H9 (cell line): Measurements from ENCODE around the gene ATP6V0B. TPM values are rescaled to one million over a fixed set of nuclear protein-coding genes. Genes with fewer than 3 reads are reported as not detected.

Experiments
- DNase-seq: peaks from one replicate; pipeline ENCODE4 v3.0.0-alpha.2; 2017
- H2AFZ ChIP-seq: one replicate; pipeline ENCODE4 v1.6.1; 2013; ENCODE audit warnings: mild to moderate bottlenecking, low read length, control low read depth, moderate library complexity
- H2AK5ac ChIP-seq: 2 replicates; pipeline ENCODE4 v1.6.1; 2013; ENCODE audit warnings: low read length, control low read depth, mixed read lengths; ENCODE audit not compliant: insufficient read length
- H2BK120ac ChIP-seq: one replicate; pipeline ENCODE4 v1.6.1; 2013; ENCODE audit warnings: low read depth, mild to moderate bottlenecking, low read length, control low read depth, inconsistent platforms; ENCODE audit not compliant: poor library complexity, severe bottlenecking
- H2BK12ac ChIP-seq: 2 replicates; pipeline ENCODE4 v1.6.1; 2013; ENCODE audit warnings: low read length, control low read depth, mixed read lengths, low read depth; ENCODE audit not compliant: insufficient read length
- H2BK15ac ChIP-seq: 2 replicates; pipeline ENCODE4 v1.6.1; 2013; ENCODE audit warnings: low read depth, low read length, control low read depth
- H2BK20ac ChIP-seq: one replicate; pipeline ENCODE4 v1.6.1; 2013; ENCODE audit warnings: low read depth, mild to moderate bottlenecking, low read length, control low read depth, inconsistent platforms; ENCODE audit not compliant: poor library complexity, severe bottlenecking
- H2BK5ac ChIP-seq: 2 replicates; pipeline ENCODE4 v1.6.1; 2013; ENCODE audit warnings: low read length, control low read depth, mixed read lengths; ENCODE audit not compliant: insufficient read length
- H3K14ac ChIP-seq: 2 replicates; pipeline ENCODE4 v1.6.1; 2013; ENCODE audit warnings: low read length, control low read depth; ENCODE audit not compliant: insufficient read depth
- H3K18ac ChIP-seq: 2 replicates; pipeline ENCODE4 v1.6.1; 2013; ENCODE audit warnings: low read depth, mild to moderate bottlenecking, mixed read lengths, low read length, control low read depth; ENCODE audit not compliant: insufficient read length
- H3K23ac ChIP-seq: 2 replicates; pipeline ENCODE4 v1.6.1; 2013; ENCODE audit warnings: low read length, control low read depth, mixed read lengths, low read depth; ENCODE audit not compliant: insufficient read length
- H3K23me2 ChIP-seq: 2 replicates; pipeline ENCODE4 v1.6.1; 2013; ENCODE audit warnings: low read depth, mild to moderate bottlenecking, mixed read lengths, low read length, control low read depth; ENCODE audit not compliant: insufficient read length, poor library complexity, severe bottlenecking
- H3K27ac ChIP-seq: 2 replicates; pipeline ENCODE4 v1.5.1; 2013; ENCODE audit warnings: low read length, control low read depth, mixed read lengths, low read depth; ENCODE audit not compliant: insufficient read length
- H3K27me3 ChIP-seq: 2 replicates; pipeline ENCODE4 v1.6.1; 2013; ENCODE audit warnings: low read length, control low read depth, inconsistent platforms; ENCODE audit not compliant: insufficient read depth
- H3K4ac ChIP-seq: 2 replicates; pipeline ENCODE4 v1.6.1; 2013; ENCODE audit warnings: low read depth, mild to moderate bottlenecking, control low read depth, inconsistent platforms, low read length, moderate library complexity
- H3K4me1 ChIP-seq: 2 replicates; pipeline ENCODE4 v1.6.1; 2013; ENCODE audit warnings: low read length, control low read depth, inconsistent platforms; ENCODE audit not compliant: insufficient read depth
- H3K4me2 ChIP-seq: 2 replicates; pipeline ENCODE4 v1.6.1; 2013; ENCODE audit warnings: low read length, control low read depth, mixed read lengths; ENCODE audit not compliant: insufficient read length, insufficient read depth
- H3K56ac ChIP-seq: 2 replicates; pipeline ENCODE4 v1.6.1; 2013; ENCODE audit warnings: low read depth, mild to moderate bottlenecking, mixed read lengths, low read length, control low read depth; ENCODE audit not compliant: insufficient read length
- H3K79me1 ChIP-seq: 2 replicates; pipeline ENCODE4 v1.6.1; 2013; ENCODE audit warnings: low read depth, mild to moderate bottlenecking, moderate library complexity, low read length, control low read depth, inconsistent platforms; ENCODE audit not compliant: insufficient read depth, poor library complexity, severe bottlenecking
- H3K79me2 ChIP-seq: 2 replicates; pipeline ENCODE4 v1.6.1; 2013; ENCODE audit warnings: low read length, control low read depth, inconsistent platforms; ENCODE audit not compliant: insufficient read depth
- H3K9ac ChIP-seq: 2 replicates; pipeline ENCODE4 v1.6.1; 2013; ENCODE audit warnings: low read length, control low read depth, mixed read lengths; ENCODE audit not compliant: insufficient read length; ENCODE audit errors: extremely low read depth
- H3K9me3 ChIP-seq: one replicate; pipeline ENCODE4 v1.6.1; 2013; ENCODE audit warnings: low read depth, low read length, inconsistent platforms; ENCODE audit not compliant: control insufficient read depth
- H3T11ph ChIP-seq: one replicate; pipeline ENCODE4 v1.6.1; 2013; ENCODE audit warnings: mild to moderate bottlenecking, low read length, control low read depth, inconsistent platforms
- H4K20me1 ChIP-seq: one replicate; pipeline ENCODE4 v1.6.1; 2013; ENCODE audit not compliant: control insufficient read depth, insufficient read length, insufficient read depth
- H4K5ac ChIP-seq: 2 replicates; pipeline ENCODE4 v1.6.1; 2013; ENCODE audit warnings: low read depth, mild to moderate bottlenecking, mixed read lengths, low read length, control low read depth; ENCODE audit not compliant: insufficient read length
- H4K8ac ChIP-seq: replicated peaks from 2 replicates; pipeline ENCODE4 v1.6.1; 2013; ENCODE audit warnings: low read length, control low read depth, mixed read lengths, low read depth; ENCODE audit not compliant: insufficient read length
- H4K91ac ChIP-seq: 2 replicates; pipeline ENCODE4 v1.6.1; 2013; ENCODE audit warnings: low read depth, mild to moderate bottlenecking, moderate library complexity, mixed read lengths, low read length, control low read depth; ENCODE audit not compliant: insufficient read length
- H3K27ac Mint-ChIP-seq, 3 experiments: 2 replicates in 2 of 3; 3 replicates in 1 of 3; pipeline ENCODE4 v1.8.0; 2020 to 2021; ENCODE audit warnings: mixed read lengths in 3 of 3, mild to moderate bottlenecking in 1 of 3, moderate library complexity in 1 of 3
- H3K27me3 Mint-ChIP-seq: 2 replicates; pipeline ENCODE4 v1.8.0; 2021; ENCODE audit warnings: low read depth, mild to moderate bottlenecking, moderate library complexity, mixed read lengths
- H3K36me3 Mint-ChIP-seq, 3 experiments: 2 replicates in 2 of 3; 3 replicates in 1 of 3; pipeline ENCODE4 v1.8.0; 2020 to 2021; ENCODE audit warnings: low read depth in 3 of 3, mixed read lengths in 3 of 3; ENCODE audit not compliant: insufficient read depth in 1 of 3
- H3K4me1 Mint-ChIP-seq, 2 experiments: 2 replicates each; pipeline ENCODE4 v1.8.0; 2020; ENCODE audit warnings: mixed read lengths in 2 of 2
- H3K4me3 Mint-ChIP-seq, 2 experiments: 2 replicates in 1 of 2; 3 replicates in 1 of 2; pipeline ENCODE4 v1.8.0; 2020 to 2021; ENCODE audit warnings: mild to moderate bottlenecking in 2 of 2, mixed read lengths in 2 of 2, moderate library complexity in 1 of 2
- H3K9me3 Mint-ChIP-seq, 2 experiments: 2 replicates in 1 of 2; 3 replicates in 1 of 2; pipeline ENCODE4 v1.8.0; 2020; ENCODE audit warnings: mild to moderate bottlenecking in 2 of 2, mixed read lengths in 2 of 2, moderate library complexity in 1 of 2
- CTCF ChIP-seq: fragments of 200-600 bp; sonication (generic); conservative IDR thresholded peaks from 3 replicates; pipeline ENCODE4 v1.8.0; 2021; ENCODE audit warnings: antibody characterized with exemption, mild to moderate bottlenecking
- WGBS: extraction: QIAGEN DNeasy Blood & Tissue Kit; methylation state at CpG from one replicate; pipeline ENCODE4 v1.1.7; 2013; ENCODE audit warnings: missing lambda C conversion rate, low lambda C conversion rate, mixed read lengths; ENCODE audit not compliant: insufficient read length; ENCODE audit errors: extremely low coverage; 5-methylcytosine and 5-hydroxymethylcytosine counted together
- total RNA-seq: library from RNA; stranded (reverse); gene quantifications from 2 replicates; pipeline ENCODE4 v1.2.1, GENCODE V29; 2021

Gene ATP6V0B
- total RNA-seq, 1 experiment from 2014 or later: 131 TPM

DNA sequence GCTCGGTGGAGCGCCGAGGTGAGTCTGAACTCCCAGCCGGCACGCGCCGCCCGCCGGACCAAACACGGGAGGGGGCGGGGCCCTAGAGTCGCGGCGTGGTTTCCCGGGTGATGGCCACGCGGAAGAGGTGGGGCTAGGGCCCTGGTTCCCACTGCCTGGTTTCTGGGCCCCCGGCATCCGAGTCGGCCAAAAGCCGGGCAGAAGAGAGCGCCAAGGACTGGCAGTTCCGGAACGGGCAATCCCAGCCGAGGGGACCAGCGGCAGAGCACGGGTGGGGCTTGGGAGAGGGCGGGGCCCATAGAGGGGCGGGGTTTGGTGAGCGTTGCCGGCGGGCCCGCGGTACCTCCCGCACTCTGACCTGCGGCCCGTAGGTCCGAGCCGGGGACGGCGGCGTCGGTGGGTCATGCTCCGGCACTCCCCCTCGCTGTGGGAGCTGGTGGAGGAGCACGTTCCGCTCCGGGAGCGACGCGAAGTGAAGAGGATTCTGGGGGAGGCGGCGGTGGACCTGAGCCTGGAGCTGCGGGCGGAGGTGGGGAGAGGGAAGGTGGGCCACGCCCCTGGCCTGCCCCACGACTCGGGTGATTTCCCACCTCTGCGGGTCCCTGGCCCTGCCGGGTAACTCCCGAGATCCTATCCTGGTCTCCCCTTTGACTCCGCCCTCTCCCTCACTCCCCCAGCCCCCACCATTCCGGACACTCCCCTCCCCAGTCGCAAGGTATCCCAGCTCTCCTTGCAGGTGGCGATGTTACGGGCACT, 16.9 kb downstream of the ATP6V0B start, which contains the start of gene CCDC24:
Gene CCDC24, plus strand, starts transcription at position 124 of the 756 bp plus-strand sequence. Its CDS starts 280 bp downstream, at position 404.
- Histone ChIP-seq H2BK5ac (no peak within 1 kb of the TSS), H3K4me1 (no peaks in the 10 kb centered on the region), H3K9ac (peak within 1 kb of the TSS; percentile 34), H2AK5ac (no peak within 1 kb of the TSS), H3K18ac (no peak within 1 kb of the TSS), H4K91ac (no peak within 1 kb of the TSS), H3K27ac (no peak within 1 kb of the TSS), H3K27me3 (no peaks in the 10 kb centered on the region), H4K5ac (no peak within 1 kb of the TSS), H3K56ac (no peak within 1 kb of the TSS), H2BK15ac (no peak within 1 kb of the TSS), H3K79me1 (no peaks in the 10 kb centered on the region), H2BK120ac (no peak within 1 kb of the TSS), H4K20me1 (no peaks in the 10 kb centered on the region), H2BK12ac (no peak within 1 kb of the TSS), H3K23me2 (peaks cover 10% of the 10 kb centered on the region), H4K8ac (no peak within 1 kb of the TSS), H2AFZ (no peak within 1 kb of the TSS), H3T11ph (no peak within 1 kb of the TSS), H3K23ac (no peak within 1 kb of the TSS), H3K4ac (no peak within 1 kb of the TSS), H3K79me2 (no peaks in the 10 kb centered on the region), H2BK20ac (no peak within 1 kb of the TSS), H3K14ac (0 out of 2 replicates have a peak within 1 kb of the TSS, but pooled peaks have one; percentile 18), H3K9me3 (no peaks in the 10 kb centered on the region), H3K4me2 (peak within 1 kb of the TSS; percentile 80)
- Mint-ChIP-seq H3K27ac (peak within 1 kb of the TSS in 2 of 3 experiments; percentile 52 to 93; a peak in 3 of 7 replicates), H3K4me3 (peak within 1 kb of the TSS; percentile 81 to 93), H3K4me1 (peaks cover 16 to 23% of the 10 kb centered on the region in 2 experiments), H3K27me3 (peaks cover 6% of the 10 kb centered on the region), H3K9me3 (no peaks in the 10 kb centered on the region), H3K36me3 (peaks cover 5 to 9% (median 9%) of the 10 kb centered on the region in 3 experiments; a peak in 5 of 7 replicates)
- peak; percentile 25; the same call in 2 of the 3 replicates for TF ChIP-seq CTCF
- no CpG with 5 or more reads among the region's 66 CpGs for WGBS
- DNase-seq: peak; percentile 84
